ENCODE data around the gene IL1RL2.

DNA sequence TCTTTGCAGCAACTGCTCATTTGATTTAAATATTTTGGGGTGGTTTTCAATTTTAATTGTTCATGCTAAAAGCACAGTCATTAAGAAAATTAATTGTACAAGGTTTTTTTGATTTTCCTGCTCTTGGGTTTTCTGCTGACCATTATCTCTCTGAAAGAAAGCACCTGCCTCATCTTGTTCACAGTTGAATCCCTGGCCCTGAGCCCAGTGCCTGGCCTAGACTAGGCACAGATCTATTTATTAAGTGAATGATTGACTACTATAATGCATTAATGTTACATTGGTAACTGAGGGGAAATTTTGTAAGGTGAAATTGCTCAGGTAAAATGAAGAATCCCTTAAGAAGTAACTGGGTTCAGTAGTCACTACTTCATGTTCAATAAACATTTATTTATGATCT lies 22.0 kb downstream of the IL1RL2 start:
- TF ChIP-seq CTCF (IDR thresholded peaks at IDR 0.05) (no peak), POLR2A (IDR thresholded peaks at IDR 0.05) (no peak), EP300 (IDR thresholded peaks at IDR 0.05) (no peak)
